ENCODE measurements around the gene MED13. TPM values are rescaled to one million over a fixed set of nuclear protein-coding genes. Genes with fewer than 3 reads are reported as not detected.

Gene MED13
- total and polyA plus RNA-seq, 4 donors: 6.6 to 64.0 (median 26.0) TPM

DNA sequence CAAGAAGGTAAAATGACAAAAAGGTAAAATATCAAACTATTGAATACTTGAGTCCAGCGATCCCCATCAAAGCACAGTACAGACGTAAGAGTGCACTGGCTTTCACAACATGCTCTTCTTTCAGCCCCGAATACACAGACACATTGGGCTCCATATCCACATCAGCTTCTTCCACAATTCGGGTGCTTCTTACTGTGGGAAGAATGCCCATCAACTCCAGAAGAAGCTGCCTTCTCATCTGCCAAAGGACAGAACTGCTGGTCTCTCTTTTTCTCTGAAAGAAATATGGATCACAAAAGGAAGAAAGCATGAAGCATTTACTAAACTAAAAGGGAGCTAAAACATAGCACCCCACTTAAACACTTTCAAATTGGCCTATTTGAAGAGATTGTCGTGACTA is 157.7 kb downstream of the MED13 start (continued):
- TF ChIP-seq RAD21 (IDR thresholded peaks at IDR 0.05): no peak
- TF ChIP-seq, protein P1, sequence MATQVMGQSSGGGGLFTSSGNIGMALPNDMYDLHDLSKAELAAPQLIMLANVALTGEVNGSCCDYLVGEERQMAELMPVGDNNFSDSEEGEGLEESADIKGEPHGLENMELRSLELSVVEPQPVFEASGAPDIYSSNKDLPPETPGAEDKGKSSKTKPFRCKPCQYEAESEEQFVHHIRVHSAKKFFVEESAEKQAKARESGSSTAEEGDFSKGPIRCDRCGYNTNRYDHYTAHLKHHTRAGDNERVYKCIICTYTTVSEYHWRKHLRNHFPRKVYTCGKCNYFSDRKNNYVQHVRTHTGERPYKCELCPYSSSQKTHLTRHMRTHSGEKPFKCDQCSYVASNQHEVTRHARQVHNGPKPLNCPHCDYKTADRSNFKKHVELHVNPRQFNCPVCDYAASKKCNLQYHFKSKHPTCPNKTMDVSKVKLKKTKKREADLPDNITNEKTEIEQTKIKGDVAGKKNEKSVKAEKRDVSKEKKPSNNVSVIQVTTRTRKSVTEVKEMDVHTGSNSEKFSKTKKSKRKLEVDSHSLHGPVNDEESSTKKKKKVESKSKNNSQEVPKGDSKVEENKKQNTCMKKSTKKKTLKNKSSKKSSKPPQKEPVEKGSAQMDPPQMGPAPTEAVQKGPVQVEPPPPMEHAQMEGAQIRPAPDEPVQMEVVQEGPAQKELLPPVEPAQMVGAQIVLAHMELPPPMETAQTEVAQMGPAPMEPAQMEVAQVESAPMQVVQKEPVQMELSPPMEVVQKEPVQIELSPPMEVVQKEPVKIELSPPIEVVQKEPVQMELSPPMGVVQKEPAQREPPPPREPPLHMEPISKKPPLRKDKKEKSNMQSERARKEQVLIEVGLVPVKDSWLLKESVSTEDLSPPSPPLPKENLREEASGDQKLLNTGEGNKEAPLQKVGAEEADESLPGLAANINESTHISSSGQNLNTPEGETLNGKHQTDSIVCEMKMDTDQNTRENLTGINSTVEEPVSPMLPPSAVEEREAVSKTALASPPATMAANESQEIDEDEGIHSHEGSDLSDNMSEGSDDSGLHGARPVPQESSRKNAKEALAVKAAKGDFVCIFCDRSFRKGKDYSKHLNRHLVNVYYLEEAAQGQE (IDR thresholded peaks at IDR 0.05): no peak
- TF ChIP-seq, protein P2, sequence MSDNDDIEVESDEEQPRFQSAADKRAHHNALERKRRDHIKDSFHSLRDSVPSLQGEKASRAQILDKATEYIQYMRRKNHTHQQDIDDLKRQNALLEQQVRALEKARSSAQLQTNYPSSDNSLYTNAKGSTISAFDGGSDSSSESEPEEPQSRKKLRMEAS (IDR thresholded peaks at IDR 0.05): no peak
- TF ChIP-seq, protein P3, sequence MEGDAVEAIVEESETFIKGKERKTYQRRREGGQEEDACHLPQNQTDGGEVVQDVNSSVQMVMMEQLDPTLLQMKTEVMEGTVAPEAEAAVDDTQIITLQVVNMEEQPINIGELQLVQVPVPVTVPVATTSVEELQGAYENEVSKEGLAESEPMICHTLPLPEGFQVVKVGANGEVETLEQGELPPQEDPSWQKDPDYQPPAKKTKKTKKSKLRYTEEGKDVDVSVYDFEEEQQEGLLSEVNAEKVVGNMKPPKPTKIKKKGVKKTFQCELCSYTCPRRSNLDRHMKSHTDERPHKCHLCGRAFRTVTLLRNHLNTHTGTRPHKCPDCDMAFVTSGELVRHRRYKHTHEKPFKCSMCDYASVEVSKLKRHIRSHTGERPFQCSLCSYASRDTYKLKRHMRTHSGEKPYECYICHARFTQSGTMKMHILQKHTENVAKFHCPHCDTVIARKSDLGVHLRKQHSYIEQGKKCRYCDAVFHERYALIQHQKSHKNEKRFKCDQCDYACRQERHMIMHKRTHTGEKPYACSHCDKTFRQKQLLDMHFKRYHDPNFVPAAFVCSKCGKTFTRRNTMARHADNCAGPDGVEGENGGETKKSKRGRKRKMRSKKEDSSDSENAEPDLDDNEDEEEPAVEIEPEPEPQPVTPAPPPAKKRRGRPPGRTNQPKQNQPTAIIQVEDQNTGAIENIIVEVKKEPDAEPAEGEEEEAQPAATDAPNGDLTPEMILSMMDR (IDR thresholded peaks at IDR 0.05; ENCODE audit: low read depth, low read length, missing input control): no peak

DNA sequence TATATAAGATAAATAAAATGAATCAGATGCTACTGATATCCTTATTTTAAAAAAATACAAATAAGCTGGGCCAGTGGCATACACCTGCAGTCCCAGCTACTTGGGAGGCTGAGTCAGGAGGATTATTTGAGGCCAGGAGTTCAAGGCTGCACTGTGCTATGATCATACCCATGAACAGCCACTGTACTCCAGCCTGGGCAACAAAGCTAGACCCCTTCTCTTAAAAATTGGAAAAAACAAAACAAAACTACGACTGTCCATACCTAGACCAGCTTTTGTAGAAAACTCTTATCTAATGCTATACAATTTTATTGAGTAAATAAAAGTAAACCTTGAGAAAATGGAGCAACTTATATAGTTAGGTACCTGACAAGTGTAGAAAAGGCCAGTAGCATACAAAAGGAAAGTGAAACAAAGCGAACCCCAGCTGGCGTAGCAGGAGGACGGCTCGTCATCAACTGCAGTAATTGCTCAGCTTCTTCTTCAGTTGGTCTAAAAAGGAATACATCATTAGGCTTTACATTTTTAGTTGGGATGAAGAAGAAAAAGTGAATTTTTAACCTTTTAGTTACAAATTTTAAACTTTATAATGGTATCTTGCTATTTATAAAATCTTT is 160.9 kb downstream of the MED13 start:
- Histone ChIP-seq H3K27ac (ENCODE audit: low read depth in 1 of 2, low read length in 2 of 2) (no peak overlapping the region), H3K4me3 (ENCODE audit: low read depth in 1 of 3, low read length in 3 of 3) (no peak overlapping the region), H3K27me3 (ENCODE audit: control insufficient read depth in 4 of 4, insufficient read depth in 4 of 4, low read length in 3 of 4) (no peaks in the 10 kb centered on the region), H3K4me1 (ENCODE audit: control insufficient read depth in 4 of 4, insufficient read depth in 4 of 4, low read length in 3 of 4) (no peaks in the 10 kb centered on the region), H3K9me3 (ENCODE audit: control insufficient read depth in 4 of 4, low read length in 3 of 4) (no peaks in the 10 kb centered on the region), H3K9ac (ENCODE audit: low read depth in 1 of 2, low read length in 2 of 2) (no peak overlapping the region), H3K36me3 (ENCODE audit: control insufficient read depth in 4 of 4, insufficient read depth in 3 of 4, low read depth in 1 of 4, low read length in 3 of 4) (peaks cover 2 to 20% (median 12%) of the 10 kb centered on the region in 4 donors)
- WGBS: 91% methylated on average over 5 of the region's 5 CpGs
- DNase-seq (ENCODE audit: low spot score): no peak
- TF ChIP-seq JUND (IDR thresholded peaks at IDR 0.05) (no peak), NR2F2 (IDR thresholded peaks at IDR 0.05) (no peak), FOXA1 (IDR thresholded peaks at IDR 0.05) (no peak), HNF4G (IDR thresholded peaks at IDR 0.05) (no peak), YY1 (IDR thresholded peaks at IDR 0.05) (no peak), RAD21 (IDR thresholded peaks at IDR 0.05) (no peak), RXRA (IDR thresholded peaks at IDR 0.05) (no peak), SP1 (IDR thresholded peaks at IDR 0.05) (no peak)
- TF ChIP-seq, protein P4, sequence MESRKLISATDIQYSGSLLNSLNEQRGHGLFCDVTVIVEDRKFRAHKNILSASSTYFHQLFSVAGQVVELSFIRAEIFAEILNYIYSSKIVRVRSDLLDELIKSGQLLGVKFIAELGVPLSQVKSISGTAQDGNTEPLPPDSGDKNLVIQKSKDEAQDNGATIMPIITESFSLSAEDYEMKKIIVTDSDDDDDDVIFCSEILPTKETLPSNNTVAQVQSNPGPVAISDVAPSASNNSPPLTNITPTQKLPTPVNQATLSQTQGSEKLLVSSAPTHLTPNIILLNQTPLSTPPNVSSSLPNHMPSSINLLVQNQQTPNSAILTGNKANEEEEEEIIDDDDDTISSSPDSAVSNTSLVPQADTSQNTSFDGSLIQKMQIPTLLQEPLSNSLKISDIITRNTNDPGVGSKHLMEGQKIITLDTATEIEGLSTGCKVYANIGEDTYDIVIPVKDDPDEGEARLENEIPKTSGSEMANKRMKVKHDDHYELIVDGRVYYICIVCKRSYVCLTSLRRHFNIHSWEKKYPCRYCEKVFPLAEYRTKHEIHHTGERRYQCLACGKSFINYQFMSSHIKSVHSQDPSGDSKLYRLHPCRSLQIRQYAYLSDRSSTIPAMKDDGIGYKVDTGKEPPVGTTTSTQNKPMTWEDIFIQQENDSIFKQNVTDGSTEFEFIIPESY (IDR thresholded peaks at IDR 0.05): no peak

DNA sequence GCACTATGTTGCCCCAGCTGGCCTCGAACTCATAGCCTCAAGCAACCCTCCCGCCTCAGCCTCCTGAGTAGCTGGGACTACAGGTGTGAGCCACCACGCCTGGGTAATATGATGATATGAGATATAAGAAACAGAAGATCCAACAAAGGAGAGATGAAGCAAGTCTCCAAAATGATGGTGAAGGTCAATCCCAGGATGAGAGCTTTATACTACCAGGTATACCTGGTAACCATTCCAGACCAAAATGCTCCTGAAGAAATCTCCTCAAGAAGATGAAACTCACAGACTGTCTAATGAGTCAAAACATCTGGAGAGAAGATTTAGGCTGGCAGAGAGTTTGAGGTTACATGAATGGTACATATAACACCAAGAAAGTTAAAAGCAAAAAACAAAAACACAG is 161.8 kb downstream of the MED13 start:
- no peak for DNase-seq (ENCODE audit: low spot score)
- no peaks in the 10 kb centered on the region for H3K27me3 ChIP-seq (ENCODE audit: control insufficient read depth in 4 of 4, insufficient read depth in 4 of 4, low read length in 3 of 4)
- H3K27ac ChIP-seq (ENCODE audit: low read depth in 1 of 2, low read length in 2 of 2): no peak overlapping the region
- no peak overlapping the region for H3K4me3 ChIP-seq (ENCODE audit: low read depth in 1 of 3, low read length in 3 of 3)
- H3K9me3 ChIP-seq (ENCODE audit: control insufficient read depth in 4 of 4, low read length in 3 of 4): no peaks in the 10 kb centered on the region
- no peak overlapping the region for H3K9ac ChIP-seq (ENCODE audit: low read depth in 1 of 2, low read length in 2 of 2)
- peaks cover 2 to 19% (median 13%) of the 10 kb centered on the region in 4 donors for H3K36me3 ChIP-seq (ENCODE audit: control insufficient read depth in 4 of 4, insufficient read depth in 3 of 4, low read depth in 1 of 4, low read length in 3 of 4)
- no peaks in the 10 kb centered on the region for H3K4me1 ChIP-seq (ENCODE audit: control insufficient read depth in 4 of 4, insufficient read depth in 4 of 4, low read length in 3 of 4)
- WGBS: 97% methylated on average over 3 of the region's 3 CpGs
- TF ChIP-seq JUND (IDR thresholded peaks at IDR 0.05) (no peak), RAD21 (IDR thresholded peaks at IDR 0.05) (no peak), GABPA (IDR thresholded peaks at IDR 0.05 in 1 of 2, conservative IDR thresholded peaks at IDR 0.05 in 1 of 2) (no peak), YY1 (IDR thresholded peaks at IDR 0.05) (no peak), TAF1 (conservative IDR thresholded peaks at IDR 0.05) (no peak), FOXA1 (IDR thresholded peaks at IDR 0.05) (no peak), RXRA (IDR thresholded peaks at IDR 0.05) (no peak)
- TF ChIP-seq, protein P2 (IDR thresholded peaks at IDR 0.05): no peak
- TF ChIP-seq, protein P5, sequence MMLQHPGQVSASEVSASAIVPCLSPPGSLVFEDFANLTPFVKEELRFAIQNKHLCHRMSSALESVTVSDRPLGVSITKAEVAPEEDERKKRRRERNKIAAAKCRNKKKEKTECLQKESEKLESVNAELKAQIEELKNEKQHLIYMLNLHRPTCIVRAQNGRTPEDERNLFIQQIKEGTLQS (IDR thresholded peaks at IDR 0.05): no peak
- TF ChIP-seq, protein P1 (IDR thresholded peaks at IDR 0.05): no peak

Data from liver (tissue), 9 donors.